GM18498 (cell line): ENCODE measurements around the gene TTF2.
A peak's percentile ranks its signal among the peaks of the same experiment; 100 is the strongest.
"Not testable (repeated sequence)": the region's sequence is repeated elsewhere in the genome, so short reads cannot be mapped to it uniquely, and the experiment has no call there.

Source experiments
- ATAC-seq: cut with Tn5 transposase; IDR thresholded peaks from one replicate; pipeline ENCODE4 v1.9.1; 2021; ENCODE audit warnings: mild to moderate bottlenecking, moderate library complexity; ENCODE audit not compliant: unreplicated experiment

TTF2 gene

DNA sequence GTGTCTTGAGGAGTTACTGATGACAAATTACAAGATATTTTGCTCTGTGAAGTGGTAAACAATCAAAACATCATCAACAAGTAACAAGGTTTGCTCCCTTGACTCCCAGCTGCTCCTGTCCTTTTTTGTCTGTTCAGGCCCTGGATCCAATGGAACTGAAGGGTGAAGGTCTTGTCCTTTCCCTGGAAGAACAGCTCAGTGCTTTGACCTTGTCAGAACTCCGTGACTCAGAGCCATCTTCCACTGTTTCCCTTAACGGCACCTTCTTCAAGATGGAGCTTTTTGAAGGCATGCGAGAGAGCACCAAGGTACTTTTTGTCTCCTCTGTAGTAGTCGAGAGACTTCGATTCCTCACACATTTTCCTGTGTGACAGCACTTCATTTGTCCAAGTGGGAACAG, 32.5 kb downstream of the TTF2 start:
- no peak for ATAC-seq

DNA sequence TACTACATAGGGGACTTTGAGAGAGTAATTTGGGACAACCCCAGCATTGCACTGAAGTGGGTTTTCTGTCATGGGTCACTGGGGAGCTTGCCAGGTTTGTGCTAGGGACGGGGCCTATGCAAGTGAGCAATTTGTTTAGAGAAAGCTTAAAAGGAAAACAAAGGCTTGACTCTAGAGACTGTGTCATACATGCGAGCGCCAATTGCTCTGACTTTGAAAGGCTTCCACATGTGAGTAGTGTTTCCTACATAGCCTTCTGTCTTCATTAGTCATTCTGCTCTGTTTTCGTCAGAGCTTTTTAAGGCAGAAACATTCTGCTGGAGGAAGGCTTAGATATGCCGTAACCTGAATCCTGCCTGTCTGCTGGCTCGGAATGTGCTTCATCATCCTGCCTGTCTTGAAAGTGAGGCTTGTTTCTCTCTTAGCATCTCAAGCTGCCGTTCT, 33.0 kb downstream of the TTF2 start:
- ATAC-seq, result no peak

DNA sequence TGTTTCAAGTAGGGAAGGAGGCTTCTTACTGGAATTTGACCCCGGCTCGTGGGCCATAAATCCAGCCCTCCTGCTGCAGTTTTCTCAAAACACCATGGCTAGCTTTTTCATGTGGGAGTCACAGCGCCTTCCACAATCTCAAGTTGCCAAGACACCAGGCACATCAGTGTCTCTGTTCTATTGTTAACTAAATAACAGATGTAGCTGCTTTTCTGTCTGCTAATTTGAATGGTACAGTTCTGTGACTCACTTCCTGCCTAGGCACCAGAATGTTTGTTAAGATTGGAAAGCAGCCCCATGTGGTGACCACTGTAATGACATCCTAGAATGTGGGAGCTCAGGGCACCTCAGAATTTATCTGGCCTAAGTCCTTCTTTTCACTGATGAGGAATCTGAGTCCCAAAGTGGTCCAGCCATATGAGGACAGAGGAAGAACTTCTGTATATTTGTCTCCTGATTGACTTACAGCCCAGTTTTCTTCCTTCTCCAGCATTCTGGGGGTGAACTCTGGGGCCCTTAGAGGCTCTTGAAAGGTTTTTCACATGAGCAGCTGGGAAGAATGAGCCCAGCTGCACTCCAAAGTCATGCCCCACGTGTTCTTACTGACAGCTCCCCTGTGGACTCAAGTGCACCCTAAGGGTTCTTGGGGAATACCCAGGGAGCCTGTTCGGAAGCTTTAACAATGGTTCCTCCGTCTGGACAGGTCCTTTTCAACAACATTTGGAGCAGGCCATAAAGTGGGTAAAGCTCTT, 33.9 kb downstream of the TTF2 start:
- ATAC-seq, result peak; percentile 81

DNA sequence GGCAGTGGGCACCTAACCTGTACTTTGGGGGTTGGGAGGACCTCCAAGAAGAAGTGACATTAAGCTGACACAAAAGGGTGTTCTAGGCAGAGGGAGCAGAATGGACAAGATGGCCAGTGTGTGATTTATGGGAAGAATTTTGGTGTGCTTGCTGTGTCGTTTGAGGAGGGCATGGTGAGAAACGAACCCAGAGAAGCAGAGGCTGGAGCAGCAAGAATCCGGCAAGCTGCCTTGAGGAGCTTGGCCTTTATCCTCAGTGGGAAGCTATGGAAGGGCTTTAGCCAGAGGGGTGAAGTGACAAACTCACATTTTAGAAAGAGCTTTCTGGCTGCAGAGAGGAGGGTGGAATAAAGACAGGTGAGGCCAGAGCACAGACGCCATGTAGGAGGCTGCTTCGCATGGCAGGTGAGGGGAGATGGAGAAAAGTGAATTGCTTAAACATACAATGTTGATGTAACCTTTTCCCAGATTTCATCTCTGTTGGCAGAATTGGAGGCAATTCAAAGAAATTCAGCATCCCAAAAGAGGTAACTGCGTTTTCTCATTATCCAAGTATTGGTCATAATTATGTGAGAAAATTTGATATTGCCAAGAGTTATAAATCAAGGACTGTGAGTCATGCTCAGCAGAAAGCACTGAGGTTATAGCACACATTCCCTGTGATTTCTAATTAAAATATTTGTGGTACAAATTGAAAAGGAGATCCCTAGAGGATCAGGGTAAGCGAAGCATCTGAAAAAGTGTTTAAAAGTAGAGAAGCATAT, 34.9 kb downstream of the TTF2 start:
- ATAC-seq, result no peak

DNA sequence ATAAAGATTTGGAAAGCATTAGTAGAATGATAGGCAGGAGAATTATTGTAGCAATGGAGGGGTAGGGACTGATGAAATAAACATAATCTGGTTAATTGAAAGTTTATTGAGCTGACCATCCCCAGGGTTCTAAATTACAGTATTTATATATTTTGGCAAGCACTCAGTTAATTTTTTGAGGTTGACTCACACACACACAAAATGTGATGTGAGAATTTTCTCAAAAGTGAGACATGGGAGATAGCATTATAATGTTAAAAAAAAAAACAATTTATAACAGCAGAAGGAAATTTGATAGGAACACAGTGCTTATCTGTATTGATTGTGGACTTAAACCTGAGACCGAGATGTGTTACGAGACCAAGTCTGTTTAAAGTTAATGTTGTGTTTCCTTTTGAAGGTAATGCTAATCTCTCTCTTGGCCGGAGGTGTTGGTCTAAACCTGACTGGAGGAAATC, 36.9 kb downstream of the TTF2 start:
- no peak for ATAC-seq

DNA sequence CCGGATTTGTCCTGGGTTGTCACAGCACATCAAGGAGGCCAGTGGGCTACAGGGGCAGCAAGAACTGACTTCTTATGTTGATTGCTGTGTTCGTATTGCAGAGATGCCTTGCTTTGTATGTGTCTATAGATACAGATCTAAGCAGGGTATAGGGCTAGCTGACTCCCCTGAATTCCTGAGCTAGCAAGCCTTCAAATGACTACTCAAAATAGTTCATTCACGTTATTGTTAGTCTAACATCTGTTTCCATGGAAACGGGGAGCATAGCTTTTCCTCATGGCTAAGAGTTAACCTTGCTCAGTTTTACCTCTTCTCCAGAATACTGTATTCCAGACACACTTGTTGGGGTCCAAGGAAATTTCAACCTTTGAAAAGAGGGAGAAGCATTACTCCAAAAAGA, 37.3 kb downstream of the TTF2 start:
- ATAC-seq, result no peak

DNA sequence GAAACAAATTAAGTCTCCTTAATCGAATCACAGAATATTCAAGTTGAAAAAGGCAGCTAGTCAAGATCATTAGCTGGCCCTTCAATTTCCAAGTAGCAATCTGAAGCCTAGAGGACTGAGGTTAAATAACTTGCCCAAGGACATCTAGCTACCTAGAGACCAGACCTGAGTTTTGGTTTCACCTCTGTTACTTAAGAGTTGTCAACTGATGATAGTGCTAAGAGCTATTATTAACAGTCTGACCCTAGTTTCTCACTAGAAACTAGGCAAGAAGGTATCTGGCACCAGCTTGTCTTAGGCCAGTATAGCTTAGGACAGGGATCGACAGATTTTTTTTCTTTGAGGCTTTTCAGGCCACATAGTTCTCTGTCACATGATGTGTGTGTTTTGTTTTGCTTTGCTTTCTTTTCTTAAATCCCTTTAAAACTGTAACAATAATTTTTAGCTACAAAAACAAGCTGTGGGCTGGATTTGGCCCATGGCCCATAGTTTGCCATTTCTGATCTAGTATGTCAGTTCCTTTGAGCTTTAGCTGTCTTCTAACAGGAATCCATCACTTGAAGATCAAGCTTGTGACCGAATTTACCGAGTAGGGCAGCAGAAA, 38.3 kb downstream of the TTF2 start:
- ATAC-seq, result peak; percentile 60

DNA sequence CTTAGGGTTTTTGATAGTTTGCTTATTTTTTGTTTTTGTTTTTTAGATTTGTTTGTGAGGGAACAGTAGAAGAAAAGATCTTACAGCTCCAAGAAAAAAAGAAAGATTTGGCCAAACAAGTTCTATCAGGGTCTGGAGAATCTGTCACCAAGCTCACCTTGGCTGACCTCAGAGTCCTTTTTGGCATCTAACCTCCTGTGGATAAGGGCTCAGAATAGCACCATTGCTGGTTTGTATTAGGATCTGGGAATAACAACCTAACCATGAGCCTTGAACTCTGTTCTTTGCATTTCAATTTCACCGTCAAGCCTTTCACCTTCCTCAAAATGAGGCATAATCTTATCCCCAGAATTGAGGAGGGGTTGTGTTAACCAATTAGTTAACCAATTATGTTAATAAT, 41.2 kb downstream of the TTF2 start:
- no peak for ATAC-seq

DNA sequence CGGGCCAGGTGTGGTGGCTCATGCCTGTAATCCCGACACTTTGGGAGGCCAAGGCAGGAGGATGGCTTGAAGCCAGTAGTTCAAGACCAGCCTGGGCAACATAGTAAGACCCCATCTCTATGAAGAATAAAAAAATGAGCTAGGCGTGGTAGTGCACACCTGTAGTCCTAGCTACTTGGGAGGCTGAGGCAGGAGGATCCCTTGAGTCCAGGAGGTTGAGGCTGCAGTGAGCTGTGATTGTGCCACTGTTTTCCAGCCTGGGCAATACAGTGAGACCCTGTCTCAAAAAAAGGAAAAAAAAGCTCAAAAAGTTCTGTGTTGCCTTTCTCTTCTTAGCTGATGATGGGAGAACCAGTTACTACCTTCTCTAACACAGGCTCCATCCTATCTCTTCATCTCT, 41.7 kb downstream of the TTF2 start:
- ATAC-seq, result not testable (repeated sequence)

DNA sequence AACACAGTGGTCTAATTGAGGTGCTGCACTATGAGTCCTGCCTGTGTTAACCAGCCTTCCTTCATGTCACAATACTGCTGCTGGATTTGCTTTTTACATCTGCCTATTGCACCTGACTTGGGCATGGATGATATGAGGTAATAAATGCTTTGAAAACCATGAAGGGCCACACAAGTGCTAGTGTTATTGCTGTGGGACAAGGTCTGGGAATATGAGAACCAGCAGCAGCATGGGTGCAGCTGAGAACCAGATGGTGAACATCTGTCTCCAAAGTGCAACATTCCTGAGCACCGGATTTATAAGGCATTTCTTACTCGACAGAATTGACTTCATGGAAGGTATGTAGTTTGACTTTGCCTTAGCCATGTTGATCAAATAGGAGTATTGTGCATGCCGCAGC, 44.9 kb downstream of the TTF2 start:
- ATAC-seq, result no peak

DNA sequence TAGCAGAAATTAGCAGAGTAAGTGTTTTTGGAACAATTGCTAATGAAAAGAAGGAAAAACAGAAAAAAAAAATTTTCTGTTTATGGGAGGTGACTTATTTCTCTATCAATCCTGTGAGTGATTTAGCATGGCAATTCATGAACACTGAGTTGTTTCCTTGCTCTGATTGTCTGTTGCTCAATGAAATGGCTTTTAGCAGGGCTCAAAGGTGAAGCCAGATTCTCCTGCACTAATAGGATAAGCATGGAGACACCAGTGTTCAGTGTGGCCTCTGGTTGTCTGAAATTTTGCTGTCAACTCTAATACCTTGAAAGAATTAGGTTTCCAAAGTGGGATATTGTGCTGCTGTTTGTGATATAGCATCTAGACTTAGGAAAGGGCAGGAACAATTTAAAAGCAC, 45.6 kb downstream of the TTF2 start:
- no peak for ATAC-seq

DNA sequence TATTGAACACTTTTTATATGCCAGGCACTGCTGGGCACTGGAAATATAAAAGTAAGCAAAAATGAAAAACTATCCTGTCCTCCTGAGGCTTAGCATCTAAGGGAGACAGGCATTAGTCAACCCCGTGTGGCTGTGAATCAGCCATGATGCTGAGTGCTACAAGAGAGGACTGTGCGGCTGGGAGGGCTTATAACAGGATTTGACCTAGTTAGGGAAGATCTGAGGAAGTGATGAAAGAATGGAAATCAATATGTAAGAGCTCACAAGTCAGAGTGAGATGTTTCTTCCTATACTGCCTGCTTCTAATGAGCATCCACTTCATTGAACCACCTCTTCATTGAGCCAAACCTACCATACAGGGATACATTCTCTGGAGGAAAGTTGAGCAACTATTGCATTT, 46.4 kb downstream of the TTF2 start:
- no peak for ATAC-seq

DNA sequence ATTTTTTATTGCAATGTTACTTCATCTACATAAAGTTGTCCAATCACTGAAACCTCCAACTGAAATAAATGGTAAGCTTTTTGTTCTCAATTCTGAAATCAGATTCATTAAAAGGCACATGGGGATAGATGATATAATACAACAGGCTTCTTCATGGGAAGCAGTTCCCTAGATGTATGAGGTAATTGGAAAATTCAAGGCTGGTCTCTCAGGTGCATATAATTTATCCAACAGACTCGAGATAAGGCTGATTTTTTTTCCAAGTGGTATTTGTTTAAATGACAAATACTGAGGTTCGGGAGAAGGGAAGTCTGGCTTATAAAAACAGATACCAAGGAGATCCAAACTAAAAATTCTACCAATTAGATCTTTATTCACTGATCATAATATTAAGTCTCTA, 47.2 kb downstream of the TTF2 start:
- ATAC-seq, result no peak

DNA sequence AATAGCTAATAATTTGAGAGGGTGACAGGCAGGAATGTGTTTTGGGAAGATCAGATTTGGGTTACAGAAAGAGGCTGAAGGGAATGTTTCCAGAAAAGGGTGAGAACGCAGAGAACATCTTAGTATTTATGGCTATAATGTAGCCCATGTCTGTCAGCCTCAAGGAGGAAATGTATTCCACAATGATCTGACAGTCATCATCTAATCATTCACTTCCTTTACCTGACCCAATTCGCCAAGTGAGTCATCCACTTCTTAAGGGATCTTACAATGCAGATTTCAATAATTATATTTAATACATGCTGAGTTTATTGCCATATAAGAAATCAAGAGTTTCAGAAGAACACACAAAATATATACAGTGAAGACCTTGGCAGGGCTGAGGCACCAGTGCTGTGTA, 50.6 kb downstream of the TTF2 start:
- ATAC-seq, result no peak

DNA sequence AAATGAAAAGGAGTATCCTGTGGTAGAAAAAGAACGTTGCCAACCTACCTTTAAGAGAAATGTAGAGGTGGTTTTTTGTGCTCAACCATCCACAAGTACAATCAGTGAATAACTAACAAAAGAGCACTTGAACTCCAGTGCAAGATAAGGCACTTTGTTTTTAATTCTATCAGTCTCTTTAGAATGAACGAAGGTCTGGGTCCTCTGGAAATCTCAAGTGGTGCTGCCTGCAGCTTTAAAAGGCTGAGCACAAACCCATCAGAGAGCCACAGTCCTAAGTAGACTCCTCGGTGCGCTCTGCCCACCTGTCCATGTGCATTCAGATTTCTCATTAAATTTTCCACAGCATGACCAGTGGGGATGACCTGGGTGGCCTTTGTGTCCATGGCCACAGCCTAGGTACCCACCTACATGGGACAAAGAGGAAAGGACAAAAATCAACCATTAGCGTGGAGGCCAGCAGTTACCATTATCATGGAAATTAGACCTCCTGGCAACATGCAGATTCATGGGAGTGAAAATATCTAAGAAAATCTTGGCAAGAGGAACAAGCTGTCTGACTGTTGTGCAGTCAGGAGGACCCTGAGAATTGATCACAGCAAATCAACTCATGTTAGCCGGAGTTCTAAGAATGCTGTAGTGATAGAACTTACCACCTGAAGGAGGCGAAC, 52.1 kb downstream of the TTF2 start:
- ATAC-seq, result no peak

DNA sequence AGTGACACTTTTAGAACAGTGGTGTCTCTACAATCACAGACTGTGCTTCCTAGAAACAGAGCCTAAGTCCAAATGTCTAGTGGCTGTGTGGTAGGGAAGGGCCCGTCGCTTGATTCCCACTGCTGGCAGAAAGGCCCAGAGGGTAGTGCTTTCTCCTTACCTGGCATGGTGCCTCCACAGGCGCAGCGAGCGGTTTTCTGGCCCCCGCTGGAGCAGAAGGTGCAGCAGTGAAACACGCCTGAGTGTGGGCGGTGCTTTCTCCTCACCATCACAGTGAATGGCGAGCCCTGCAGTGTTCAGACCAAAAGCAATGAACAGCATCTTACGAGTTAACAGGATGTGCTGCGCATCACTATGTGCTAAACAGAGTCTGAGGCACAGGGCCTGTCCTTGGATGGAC, 53.1 kb downstream of the TTF2 start:
- no peak for ATAC-seq

DNA sequence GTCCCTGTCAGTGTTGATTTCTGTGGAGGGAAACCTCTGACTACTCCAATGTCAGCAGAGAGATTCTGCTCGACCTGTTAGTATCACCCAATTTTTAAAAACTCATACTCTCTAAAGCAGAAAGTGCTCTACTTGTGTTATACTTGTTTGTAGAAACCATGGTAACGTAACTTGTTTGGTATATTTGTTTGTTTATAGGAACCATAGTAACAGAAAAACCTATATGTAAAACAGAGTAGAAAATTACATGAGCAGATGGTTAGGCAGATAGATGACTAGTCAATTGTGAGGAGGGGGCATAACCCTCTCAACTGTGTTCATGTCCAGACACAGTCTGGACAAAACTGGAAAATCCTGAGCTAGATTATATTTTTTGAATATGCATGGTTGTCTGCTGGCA, 54.8 kb downstream of the TTF2 start:
- ATAC-seq, result no peak

DNA sequence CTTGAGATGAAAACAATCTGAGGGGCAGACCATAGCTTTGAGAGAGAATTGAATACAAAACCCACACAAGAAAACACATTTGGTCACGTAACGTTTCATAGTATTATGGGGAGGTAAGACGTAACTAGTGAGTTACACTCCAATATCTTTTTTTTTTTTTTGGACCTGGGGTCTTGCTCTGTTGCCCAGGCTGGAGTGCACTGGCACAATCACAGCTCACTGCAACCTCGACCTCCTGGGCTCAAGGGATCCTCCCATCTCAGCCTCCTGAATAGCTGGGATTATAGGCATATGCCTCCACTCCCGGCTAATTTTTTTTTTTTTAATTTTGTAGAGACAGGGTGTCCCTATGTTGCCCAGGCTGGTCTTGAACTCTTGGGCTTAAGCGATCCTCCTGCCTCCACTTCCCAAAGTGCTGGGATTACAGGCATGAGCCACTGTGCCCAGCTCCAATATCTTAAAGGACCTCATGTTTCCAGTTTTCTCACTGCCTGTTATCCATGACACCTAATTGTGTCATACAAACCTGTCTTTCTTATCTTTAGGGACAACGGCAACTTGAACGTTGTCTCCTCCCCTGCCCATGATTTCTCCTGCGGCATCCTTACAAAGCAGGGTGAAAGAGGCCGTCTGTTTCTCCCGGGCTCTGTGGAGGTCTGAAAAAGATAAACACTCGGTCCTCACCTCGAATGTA, 56.1 kb downstream of the TTF2 start:
- ATAC-seq, result no peak

DNA sequence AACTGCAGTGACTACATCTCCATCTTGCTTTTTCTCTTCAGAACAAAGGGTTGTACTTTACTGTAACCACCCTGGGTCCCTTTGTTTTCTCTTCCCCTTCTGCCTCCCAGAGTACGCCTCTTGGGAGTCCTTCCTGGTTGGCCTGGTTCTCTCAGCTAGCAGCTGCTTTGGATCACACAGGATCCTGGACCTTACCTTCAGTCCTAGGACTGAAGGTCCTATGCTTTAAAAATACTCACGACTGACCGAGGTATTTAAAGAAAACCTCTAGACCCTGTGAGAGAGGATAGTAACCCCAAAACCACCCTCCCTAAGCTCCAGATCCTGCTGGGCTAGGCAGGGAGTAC, 56.6 kb downstream of the TTF2 start:
- no peak for ATAC-seq

DNA sequence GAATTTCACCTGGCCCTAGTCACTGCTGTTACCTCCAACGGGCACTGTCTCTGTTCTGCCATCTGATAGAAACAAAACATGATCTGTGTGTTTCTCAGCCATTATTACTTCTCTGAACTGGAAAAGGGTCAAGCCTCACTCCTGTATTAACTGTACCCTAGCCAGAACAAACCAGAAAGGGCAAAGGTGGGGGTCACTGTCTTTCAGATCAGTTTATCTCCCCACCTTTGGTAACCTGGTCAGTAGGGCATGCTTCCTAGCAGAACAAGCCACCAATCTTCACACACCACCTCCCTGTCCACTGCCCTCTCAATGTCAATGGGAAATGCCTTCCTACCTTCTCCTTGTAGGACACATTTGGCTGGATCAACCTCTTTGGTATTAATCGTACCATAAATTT, 57.6 kb downstream of the TTF2 start:
- no peak for ATAC-seq

DNA sequence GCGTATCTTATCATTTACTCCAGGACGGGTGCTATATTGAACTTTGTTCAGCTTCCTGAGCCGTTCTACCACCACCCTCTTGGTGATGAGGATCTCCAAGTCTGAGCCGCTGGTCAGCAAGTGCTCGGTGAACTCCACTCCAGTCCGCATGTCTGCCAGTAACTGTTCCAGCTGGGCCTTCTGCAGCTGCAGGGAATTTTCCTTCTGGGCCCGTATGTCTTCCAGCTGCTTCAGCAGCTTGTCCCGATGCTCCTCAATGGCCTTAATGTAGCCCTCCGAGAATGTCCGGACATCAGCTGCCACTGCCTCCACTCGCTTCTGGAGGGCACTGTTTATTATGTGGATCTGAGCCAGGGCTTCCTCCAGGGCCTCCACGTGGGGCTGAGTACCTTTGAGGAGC, 58.0 kb downstream of the TTF2 start:
- no peak for ATAC-seq
